Prostate gland (tissue), 2 donors: ENCODE measurements around the gene SCN1B.

ENCODE experiments used
- CTCF ChIP-seq, 4 experiments: fragments of 200-600 bp in 2 of 4; fragments of 450-650 bp in 2 of 4; sonication (generic) in 2 of 4; IDR thresholded peaks; 1 replicate in 3 of 4; 2 replicates in 1 of 4; pipeline ENCODE4 v1.5.1; 2016 to 2019; ENCODE audit warnings: antibody characterized with exemption in 4 of 4, mild to moderate bottlenecking in 2 of 4, moderate library complexity in 2 of 4
- POLR2A ChIP-seq: fragments of 450-650 bp; IDR thresholded peaks from one replicate; pipeline ENCODE4 v1.6.1; 2016; ENCODE audit warnings: antibody characterized with exemption, mild to moderate bottlenecking
- POLR2AphosphoS5 ChIP-seq: sonication (generic); formaldehyde crosslinking; IDR thresholded peaks from one replicate; pipeline ENCODE4 v1.6.1; 2017; ENCODE audit warnings: antibody characterized with exemption

GRCh38 chr19:35085947-35086346 lies 55.7 kb downstream of the SCN1B start:
- no peak for TF ChIP-seq CTCF (IDR thresholded peaks at IDR 0.05)
- TF ChIP-seq POLR2AphosphoS5 = no peak
- TF ChIP-seq POLR2A = no peak
